CD4-positive, alpha-beta memory T cell (primary cell): ENCODE data around the gene RBM39. TPM values are rescaled to one million over a fixed set of nuclear protein-coding genes. Genes with fewer than 3 reads are reported as not detected.

Experiments
- CTCF ChIA-PET: fragments of 350-600 bp; sonication (Branson Sonifier 250); formaldehyde crosslinking; loops from one replicate; lab custom pipeline; 2021; ENCODE audit warnings: inconsistent platforms; ENCODE audit not compliant: partially characterized antibody; lab: Charles Lee
- POLR2A ChIA-PET: fragments of 350-600 bp; sonication (Branson Sonifier 250); formaldehyde crosslinking; loops from one replicate; lab custom pipeline; 2021; ENCODE audit not compliant: partially characterized antibody; lab: Charles Lee
- DNase-seq, 5 donors: peaks; one replicate each; pipeline versions ENCODE4 v3.0.0 to v3.0.0-alpha.2; 2020 to 2022; ENCODE audit warnings: mixed read lengths in 1 of 5
- H3K27ac ChIP-seq: one replicate; pipeline ENCODE4 v1.7.0; 2013; ENCODE audit warnings: low read depth, low read length
- H3K27me3 ChIP-seq: 2 replicates; pipeline ENCODE4 v1.7.0; 2013; ENCODE audit warnings: mild to moderate bottlenecking, low read length, moderate library complexity; ENCODE audit not compliant: insufficient read depth
- H3K36me3 ChIP-seq: 2 replicates; pipeline ENCODE4 v1.7.0; 2013; ENCODE audit warnings: mild to moderate bottlenecking, low read length, moderate library complexity; ENCODE audit not compliant: insufficient read depth
- H3K4me1 ChIP-seq: 2 replicates; pipeline ENCODE4 v1.7.0; 2013; ENCODE audit warnings: mild to moderate bottlenecking, low read length, moderate library complexity; ENCODE audit not compliant: insufficient read depth
- H3K4me3 ChIP-seq, 2 donors: one replicate each; pipeline ENCODE4 v1.7.0; 2013; ENCODE audit warnings: low read length in 2 of 2, mild to moderate bottlenecking in 1 of 2
- H3K9me3 ChIP-seq, 2 donors: one replicate each; pipeline ENCODE4 v1.7.0; 2013; ENCODE audit warnings: low read length in 2 of 2, control low read depth in 1 of 2; ENCODE audit not compliant: control insufficient read depth in 1 of 2
- H3K27ac Mint-ChIP-seq, 7 donors: one replicate each; pipeline ENCODE4 v1.8.0; 2020 to 2021; ENCODE audit warnings: mixed read lengths in 7 of 7, mild to moderate bottlenecking in 6 of 7, inconsistent platforms in 3 of 7, moderate library complexity in 3 of 7
- H3K27me3 Mint-ChIP-seq, 2 donors: one replicate each; pipeline ENCODE4 v1.8.0; 2020 to 2021; ENCODE audit warnings: mixed read lengths in 2 of 2
- H3K36me3 Mint-ChIP-seq, 2 donors: one replicate each; pipeline ENCODE4 v1.8.0; 2020 to 2021; ENCODE audit warnings: mixed read lengths in 2 of 2, inconsistent platforms in 1 of 2, mild to moderate bottlenecking in 1 of 2
- H3K4me1 Mint-ChIP-seq, 4 donors: one replicate each; pipeline ENCODE4 v1.8.0; 2020 to 2021; ENCODE audit warnings: mixed read lengths in 4 of 4, mild to moderate bottlenecking in 1 of 4
- H3K4me3 Mint-ChIP-seq, 8 donors: one replicate each; pipeline ENCODE4 v1.8.0; 2020 to 2021; ENCODE audit warnings: mixed read lengths in 8 of 8, mild to moderate bottlenecking in 7 of 8, moderate library complexity in 6 of 8, inconsistent platforms in 3 of 8
- H3K9me3 Mint-ChIP-seq, 8 donors: one replicate each; pipeline ENCODE4 v1.8.0; 2020 to 2021; ENCODE audit warnings: mixed read lengths in 8 of 8, mild to moderate bottlenecking in 5 of 8, inconsistent platforms in 3 of 8, moderate library complexity in 1 of 8
- intact Hi-C: fragments of 100-400 bp; cut with micrococcal nuclease; formaldehyde crosslinking; loops from one replicate; pipeline ENCODE4 v1.15.1; 2023
- polyA plus RNA-seq, 2 donors: library from polyadenylated mRNA; unstranded; fragments of 300-500 nt; fragmentation: Illumina TruSeq; gene quantifications; one replicate each; pipeline ENCODE4 v1.2.3, GENCODE V29; 2021
- total RNA-seq, 2 experiments: library from RNA; stranded (reverse); gene quantifications; one replicate each; pipeline ENCODE4 v1.2.3, GENCODE V29; 2021

RBM39 gene
- total and polyA plus RNA-seq, 4 experiments from 2014 or later, result 76.7 to 665 (median 392) TPM

- CTCF ChIA-PET, result interaction anchor here (1.2 to 1.9 kb wide), 2 partner anchors 43 to 57 kb away, joined by 3 to 4 read pairs; no protein-coding TSS in a partner anchor
- Mint-ChIP-seq H3K9me3 (no peaks in the 10 kb centered on the region), H3K27ac (peak overlapping the region; percentile 95 to 100 (median 99)), H3K36me3 (peaks cover 5 to 17% of the 10 kb centered on the region in 2 donors), H3K4me3 (peak overlapping the region; percentile 88 to 98 (median 97)), H3K27me3 (no peaks in the 10 kb centered on the region), H3K4me1 (peaks cover 0 to 78% (median 52%) of the 10 kb centered on the region in 4 donors)
- Histone ChIP-seq H3K4me1 (peaks cover 75% of the 10 kb centered on the region), H3K36me3 (no peaks in the 10 kb centered on the region), H3K27ac (peak overlapping the region; percentile 99), H3K9me3 (no peaks in the 10 kb centered on the region), H3K4me3 (peak overlapping the region; percentile 12 to 13), H3K27me3 (no peaks in the 10 kb centered on the region)
- intact Hi-C loops, result loop anchor here (5.0 kb wide), 2 partner anchors 60 to 290 kb away; partner anchors contain the start of gene SCAND1
- POLR2A ChIA-PET, result interaction anchor here (0.7 to 3.3 kb wide), 5 partner anchors 10 to 292 kb away, joined by 3 to 97 read pairs (median 4); partner anchors contain the start of genes ERGIC3, RBM39, SCAND1 and SPAG4
- DNase-seq, result no peak
Observed at GRCh38 chr20:35661908-35662307, 80.2 kb downstream of the RBM39 start.

GRCh38 chr20:35661053-35661452, 81.0 kb downstream of the RBM39 start:
- Mint-ChIP-seq H3K27ac (peak overlapping the region; percentile 88 to 100 (median 99)), H3K4me1 (peaks cover 0 to 87% (median 53%) of the 10 kb centered on the region in 4 donors), H3K4me3 (peak overlapping the region; percentile 88 to 98 (median 97)), H3K9me3 (no peaks in the 10 kb centered on the region), H3K27me3 (no peaks in the 10 kb centered on the region), H3K36me3 (peaks cover 5 to 21% of the 10 kb centered on the region in 2 donors)
- intact Hi-C loops, result loop anchor here (5.0 kb wide), 2 partner anchors 59 to 291 kb away; partner anchors contain the start of gene SCAND1
- no peaks in the 10 kb centered on the region for H3K9me3 ChIP-seq
- peak overlapping the region; percentile 99 for H3K27ac ChIP-seq
- peak overlapping the region; percentile 2 to 26 for H3K4me3 ChIP-seq
- H3K27me3 ChIP-seq, result no peaks in the 10 kb centered on the region
- peaks cover 83% of the 10 kb centered on the region for H3K4me1 ChIP-seq
- ChIA-PET CTCF (interaction anchor here (1.2 to 1.9 kb wide), 2 partner anchors 42 to 56 kb away, joined by 3 to 4 read pairs; no protein-coding TSS in a partner anchor), POLR2A (interaction anchor here (0.7 to 2.9 kb wide), 7 partner anchors 9 to 292 kb away, joined by 3 to 21 read pairs (median 4); partner anchors contain the start of genes ERGIC3, NFS1, RBM39 and ROMO1)
- no peak for DNase-seq
- H3K36me3 ChIP-seq, result no peaks in the 10 kb centered on the region

- Mint-ChIP-seq H3K36me3 (peaks cover 5 to 23% of the 10 kb centered on the region in 2 donors), H3K4me1 (peaks cover 0 to 87% (median 53%) of the 10 kb centered on the region in 4 donors), H3K9me3 (no peaks in the 10 kb centered on the region), H3K27ac (peak overlapping the region; percentile 88 to 100 (median 99)), H3K27me3 (no peaks in the 10 kb centered on the region), H3K4me3 (peak overlapping the region; percentile 60 to 98 (median 96))
- CTCF ChIA-PET, result interaction anchor here (1.0 to 1.9 kb wide), 4 partner anchors 15 to 224 kb away, joined by 3 to 6 read pairs (median 4); no protein-coding TSS in a partner anchor
- H3K4me1 ChIP-seq, result peaks cover 89% of the 10 kb centered on the region
- H3K4me3 ChIP-seq, result peak overlapping the region; percentile 2 to 26
- H3K27me3 ChIP-seq, result no peaks in the 10 kb centered on the region
- no peak for DNase-seq
- H3K9me3 ChIP-seq, result no peaks in the 10 kb centered on the region
- peaks cover 2% of the 10 kb centered on the region for H3K36me3 ChIP-seq
- H3K27ac ChIP-seq, result peak overlapping the region; percentile 99
- POLR2A ChIA-PET, result interaction anchor here (0.6 to 2.9 kb wide), 9 partner anchors 10 to 293 kb away, joined by 3 to 21 read pairs (median 4); partner anchors contain the start of genes ERGIC3, NFS1, RBM39 and ROMO1
- intact Hi-C loops, result loop anchor here (5.0 kb wide), 2 partner anchors 58 to 292 kb away; partner anchors contain the start of gene SCAND1
Observed at GRCh38 chr20:35660122-35660937, 81.7 kb downstream of the RBM39 start.

- H3K4me1 ChIP-seq, result peaks cover 76% of the 10 kb centered on the region
- no peak for DNase-seq
- H3K27ac ChIP-seq, result peak overlapping the region; percentile 29
Observed at GRCh38 chr20:35657271-35657670, 84.8 kb downstream of the RBM39 start.

GRCh38 chr20:35654415-35654814, 87.6 kb downstream of the RBM39 start:
- H3K36me3 ChIP-seq, result peaks cover 37% of the 10 kb centered on the region
- H3K36me3 Mint-ChIP-seq, result peaks cover 16 to 30% of the 10 kb centered on the region in 2 donors
- H3K27ac ChIP-seq, result no peak overlapping the region
- H3K9me3 ChIP-seq, result no peaks in the 10 kb centered on the region
- no peak for DNase-seq
- peaks cover 30 to 62% (median 34%) of the 10 kb centered on the region in 4 donors for H3K4me1 Mint-ChIP-seq
- intact Hi-C loops, result no loop called here
- no peaks in the 10 kb centered on the region for H3K27me3 Mint-ChIP-seq
- H3K4me3 Mint-ChIP-seq, result no peak overlapping the region
- CTCF ChIA-PET, result interaction anchor here (1.2 kb wide), 1 partner anchor 50 kb away, joined by 3 read pairs; no protein-coding TSS in a partner anchor
- H3K27ac Mint-ChIP-seq, result no peak overlapping the region
- POLR2A ChIA-PET, result interaction anchor here (5.2 kb wide), 1 partner anchor 9 kb away, joined by 26 read pairs; the partner anchor contains the start of genes CPNE1 and RBM12
- no peak overlapping the region for H3K4me3 ChIP-seq
- H3K9me3 Mint-ChIP-seq, result no peaks in the 10 kb centered on the region
- H3K4me1 ChIP-seq, result peaks cover 61% of the 10 kb centered on the region
- H3K27me3 ChIP-seq, result no peaks in the 10 kb centered on the region

More at GRCh38 chr20:35657271-35657670, 84.8 kb downstream of the RBM39 start:
- Mint-ChIP-seq H3K27me3 (no peaks in the 10 kb centered on the region), H3K4me3 (peak overlapping the region; percentile 6 to 76 (median 61)), H3K9me3 (no peaks in the 10 kb centered on the region), H3K4me1 (peaks cover 2 to 65% (median 41%) of the 10 kb centered on the region in 4 donors), H3K36me3 (peaks cover 8 to 16% of the 10 kb centered on the region in 2 donors), H3K27ac (peak overlapping the region; percentile 47 to 93 (median 77))
- ChIA-PET POLR2A (interaction anchor here (1.5 kb wide), 1 partner anchor 85 kb away, joined by 5 read pairs; the partner anchor contains the start of gene RBM39), CTCF (interaction anchor here (1.2 kb wide), 1 partner anchor 32 kb away, joined by 3 read pairs; no protein-coding TSS in a partner anchor)
- no peak overlapping the region for H3K4me3 ChIP-seq
- no peaks in the 10 kb centered on the region for H3K27me3 ChIP-seq
- H3K9me3 ChIP-seq, result no peaks in the 10 kb centered on the region
- peaks cover 29% of the 10 kb centered on the region for H3K36me3 ChIP-seq
- intact Hi-C loops, result no loop called here

GRCh38 chr20:35653893-35654292, 88.2 kb downstream of the RBM39 start:
- no peaks in the 10 kb centered on the region for H3K9me3 ChIP-seq
- ChIA-PET CTCF (interaction anchor here (0.7 to 1.2 kb wide), 2 partner anchors 50 to 300 kb away, joined by 3 read pairs; partner anchors contain the start of gene SCAND1), POLR2A (interaction anchor here (5.2 kb wide), 1 partner anchor 10 kb away, joined by 26 read pairs; the partner anchor contains the start of genes CPNE1 and RBM12)
- H3K4me3 Mint-ChIP-seq, result no peak overlapping the region
- peaks cover 16 to 30% of the 10 kb centered on the region in 2 donors for H3K36me3 Mint-ChIP-seq
- H3K27me3 ChIP-seq, result no peaks in the 10 kb centered on the region
- H3K4me3 ChIP-seq, result no peak overlapping the region
- peaks cover 34 to 62% (median 35%) of the 10 kb centered on the region in 4 donors for H3K4me1 Mint-ChIP-seq
- H3K27ac ChIP-seq, result no peak overlapping the region
- peaks cover 37% of the 10 kb centered on the region for H3K36me3 ChIP-seq
- H3K4me1 ChIP-seq, result peaks cover 58% of the 10 kb centered on the region
- DNase-seq, result no peak
- no peaks in the 10 kb centered on the region for H3K9me3 Mint-ChIP-seq
- no peak overlapping the region for H3K27ac Mint-ChIP-seq
- intact Hi-C loops, result no loop called here
- no peaks in the 10 kb centered on the region for H3K27me3 Mint-ChIP-seq
